Endothelial cell of umbilical vein (primary cell): ENCODE data around the gene ODF2L.

Experiments
- CTCF ChIP-seq, 2 donors: IDR thresholded peaks; 1 replicate in 1 of 2; 2 replicates in 1 of 2; pipeline ENCODE4 v1.5.1; 2011; ENCODE audit warnings: low read length in 2 of 2, mild to moderate bottlenecking in 2 of 2, moderate library complexity in 2 of 2, control low read depth in 1 of 2, inconsistent platforms in 1 of 2, low read depth in 1 of 2; ENCODE audit not compliant: insufficient read depth in 1 of 2; ENCODE audit errors: extremely low read depth in 1 of 2
- EZH2 ChIP-seq: IDR thresholded peaks from 2 replicates; pipeline ENCODE4 v1.6.1; 2012; ENCODE audit warnings: borderline replicate concordance, low read depth, mild to moderate bottlenecking, moderate library complexity, low read length, inconsistent platforms; ENCODE audit not compliant: severe bottlenecking
- GATA2 ChIP-seq: IDR thresholded peaks from 2 replicates; pipeline ENCODE4 v1.7.0; 2011; ENCODE audit warnings: low read depth, mild to moderate bottlenecking, moderate library complexity, mixed read lengths, low read length; ENCODE audit not compliant: insufficient read length, insufficient read depth
- MAX ChIP-seq: IDR thresholded peaks from 2 replicates; pipeline ENCODE4 v1.6.1; 2011; ENCODE audit not compliant: insufficient read depth, insufficient read length
- POLR2AphosphoS5 ChIP-seq: IDR thresholded peaks from 2 replicates; pipeline ENCODE4 v1.6.1; 2012; ENCODE audit warnings: low read depth, mild to moderate bottlenecking, control low read depth, low read length, moderate library complexity; ENCODE audit not compliant: insufficient read depth

GRCh38 chr1:86382878-86383277 is 13.2 kb downstream of the ODF2L start:
- TF ChIP-seq CTCF (IDR thresholded peaks at IDR 0.05; ENCODE audit: extremely low read depth in 1 of 2, insufficient read depth in 1 of 2, low read depth in 1 of 2, low read length in 2 of 2) (no peak), GATA2 (no peak), POLR2AphosphoS5 (no peak), MAX (no peak), EZH2 (no peak)
